ENCODE data around the gene PLCB4. TPM values are rescaled to one million over a fixed set of nuclear protein-coding genes. Genes with fewer than 3 reads are reported as not detected.

Gene PLCB4
- total RNA-seq, 1 donor from 2014 or later = 1.1 TPM

DNA sequence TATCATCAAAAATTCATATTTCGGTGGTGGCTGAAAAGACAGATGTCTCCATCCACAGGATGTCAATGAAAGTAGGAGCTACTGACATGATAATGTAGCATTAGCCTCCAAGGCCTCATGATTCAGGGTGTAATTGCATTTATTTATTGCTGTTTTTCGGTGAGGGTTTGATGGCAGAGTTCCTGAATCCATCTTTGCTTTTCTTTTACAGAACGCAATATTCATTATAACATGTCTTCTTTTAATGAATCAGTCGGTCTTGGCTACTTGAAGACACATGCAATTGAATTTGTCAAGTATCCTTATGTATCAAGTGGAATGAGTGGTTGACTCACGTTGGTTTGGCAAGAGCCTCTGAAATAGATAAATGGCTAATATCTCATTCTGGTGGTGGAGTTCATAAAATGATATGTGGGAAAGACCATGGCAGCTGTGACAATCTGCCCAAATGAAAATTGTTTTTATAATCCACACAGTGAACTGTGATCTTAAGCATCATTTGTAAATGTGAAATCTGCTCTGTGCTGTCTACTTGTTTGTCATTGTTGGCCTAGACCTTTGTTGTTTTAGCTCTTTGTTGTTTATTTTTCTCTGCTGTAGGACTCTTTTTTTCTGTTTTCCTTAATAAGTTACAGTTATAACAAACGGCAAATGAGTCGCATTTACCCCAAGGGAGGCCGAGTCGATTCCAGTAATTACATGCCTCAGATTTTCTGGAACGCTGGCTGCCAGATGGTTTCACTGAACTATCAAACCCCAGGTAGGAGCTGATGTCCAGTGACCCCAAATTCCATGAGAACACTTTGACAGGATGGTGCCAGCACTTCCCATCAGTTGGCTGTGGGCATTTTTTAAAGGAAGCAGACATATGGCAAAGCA lies 339.8 kb downstream of the PLCB4 start:
- no peak for ATAC-seq

- no peak for ATAC-seq
Measured at GRCh38 chr20:9409352-9409751, 340.5 kb downstream of the PLCB4 start.

- ATAC-seq = no peak
Measured at GRCh38 chr20:9409981-9410380, 341.1 kb downstream of the PLCB4 start.

DNA sequence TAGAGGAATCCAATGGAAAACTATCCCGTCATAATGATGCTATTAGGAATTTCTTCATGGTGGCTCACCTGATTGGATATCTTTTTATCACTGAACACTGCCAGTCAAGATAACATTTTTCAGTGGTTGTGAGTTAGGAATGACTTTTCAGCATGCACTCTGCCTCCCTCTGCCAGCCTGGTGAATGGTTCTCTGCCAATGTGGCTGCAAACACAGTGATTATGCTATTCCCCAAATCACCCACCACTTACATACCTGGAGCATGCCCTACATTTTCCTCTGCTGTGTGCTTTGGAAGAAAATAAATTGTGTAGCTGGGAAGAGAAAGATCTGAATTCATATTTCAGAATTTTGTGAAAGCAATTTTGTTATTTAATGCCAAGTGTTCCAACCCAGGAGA lies 342.9 kb downstream of the PLCB4 start:
- no peak for ATAC-seq

GRCh38 chr20:9412309-9412708 lies 343.4 kb downstream of the PLCB4 start:
- no peak for ATAC-seq

DNA sequence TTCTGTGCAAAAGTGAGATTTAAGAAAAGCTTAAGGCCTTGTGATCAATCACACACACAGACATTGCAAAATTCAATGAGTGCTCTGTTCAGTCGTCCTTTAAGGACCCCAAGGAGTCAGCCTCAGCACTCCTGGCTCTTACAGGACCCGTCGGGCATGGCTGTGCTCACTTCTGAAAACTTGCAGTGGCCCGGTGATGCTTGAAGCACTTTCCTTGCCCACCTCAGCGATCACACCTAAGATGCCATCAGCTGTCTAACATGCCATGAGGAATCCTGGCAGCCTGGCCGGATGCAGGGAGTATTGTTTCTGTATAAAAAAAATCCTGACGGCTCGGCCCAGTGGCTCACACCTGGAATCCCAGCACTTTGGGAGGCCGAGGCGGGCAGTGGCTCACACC lies 344.1 kb downstream of the PLCB4 start:
- no peak for ATAC-seq

DNA sequence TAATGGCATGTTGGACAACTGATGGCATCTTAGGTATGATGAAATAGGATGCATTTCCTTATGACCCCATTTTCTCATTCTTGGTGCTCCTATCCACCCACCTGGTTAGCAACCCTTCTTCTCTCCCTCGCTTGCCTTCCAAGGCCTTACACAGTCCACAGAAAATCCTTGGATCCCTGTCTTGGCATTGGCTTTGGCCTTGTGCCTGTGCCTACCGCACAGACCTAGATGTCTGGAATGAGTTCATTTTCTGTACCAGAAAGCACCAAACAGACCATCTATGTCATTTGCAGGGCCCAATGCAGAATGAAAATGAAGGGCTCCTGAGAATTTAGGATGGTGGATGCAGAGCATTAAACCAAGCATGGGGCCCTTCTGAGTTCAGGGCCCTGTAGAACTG lies 346.5 kb downstream of the PLCB4 start:
- no peak for ATAC-seq

- no peak for ATAC-seq
Measured at GRCh38 chr20:9416421-9416820, 347.5 kb downstream of the PLCB4 start.

GRCh38 chr20:9417665-9418064 lies 348.8 kb downstream of the PLCB4 start:
- ATAC-seq = no peak

GRCh38 chr20:9422321-9423057 lies 353.6 kb downstream of the PLCB4 start:
- ATAC-seq = no peak

DNA sequence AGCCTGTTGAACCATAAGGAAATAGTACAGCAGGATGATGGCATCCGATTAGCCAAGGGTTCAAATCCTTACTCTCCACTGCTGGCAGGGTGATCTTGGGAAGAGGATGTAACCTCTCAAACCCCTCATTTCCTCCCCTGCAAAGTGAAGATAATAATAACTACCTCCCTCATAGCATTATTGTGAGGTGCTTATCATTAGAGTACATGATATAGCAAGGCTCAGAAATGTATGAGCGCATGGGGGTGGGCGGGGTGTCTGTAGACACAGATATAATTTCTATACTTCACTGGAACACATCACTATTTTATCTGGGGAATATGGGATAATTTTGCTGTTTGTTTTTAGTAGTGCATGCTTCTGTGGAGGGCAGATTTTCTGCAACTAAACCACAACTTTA lies 355.7 kb downstream of the PLCB4 start:
- ATAC-seq = no peak

DNA sequence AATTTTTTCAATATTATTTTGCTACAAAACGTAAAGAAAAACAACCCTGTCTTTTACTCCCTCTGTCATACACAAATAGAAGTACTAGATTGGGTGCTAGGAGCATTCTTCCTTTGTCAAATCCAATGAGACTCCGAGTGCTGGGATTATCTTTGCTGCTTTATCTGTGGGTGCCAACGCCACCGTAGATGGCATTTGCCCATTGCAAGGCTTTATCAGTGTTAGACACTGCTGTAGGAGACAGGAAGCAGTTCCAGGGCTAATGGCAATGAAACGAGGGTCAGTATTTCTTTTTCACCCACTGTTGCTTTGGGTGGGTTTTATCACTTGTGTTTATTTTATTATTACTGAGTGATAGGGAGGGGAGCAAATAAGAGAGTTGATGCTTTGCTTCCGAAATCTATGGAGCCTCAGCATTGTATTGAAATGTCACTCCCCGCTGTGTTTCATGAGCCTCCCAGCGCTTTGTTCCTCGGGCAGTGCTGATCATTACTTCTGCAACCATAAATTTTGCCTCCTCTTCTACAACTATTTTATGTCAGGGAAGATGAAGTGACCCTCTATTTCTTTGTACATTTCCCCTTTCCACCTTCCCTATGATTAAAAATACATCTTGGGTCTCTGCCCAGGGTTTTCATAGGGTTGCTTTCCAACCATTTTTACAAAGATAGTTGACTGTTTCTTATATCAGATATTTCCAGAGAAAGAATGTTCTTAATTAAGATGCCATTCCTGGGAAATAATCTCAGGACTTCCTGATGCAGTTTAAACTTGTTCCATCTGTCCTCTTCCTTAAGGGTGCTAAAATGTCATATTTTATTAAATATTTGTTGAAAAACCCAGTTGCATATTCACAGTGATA lies 358.8 kb downstream of the PLCB4 start:
- ATAC-seq = no peak

DNA sequence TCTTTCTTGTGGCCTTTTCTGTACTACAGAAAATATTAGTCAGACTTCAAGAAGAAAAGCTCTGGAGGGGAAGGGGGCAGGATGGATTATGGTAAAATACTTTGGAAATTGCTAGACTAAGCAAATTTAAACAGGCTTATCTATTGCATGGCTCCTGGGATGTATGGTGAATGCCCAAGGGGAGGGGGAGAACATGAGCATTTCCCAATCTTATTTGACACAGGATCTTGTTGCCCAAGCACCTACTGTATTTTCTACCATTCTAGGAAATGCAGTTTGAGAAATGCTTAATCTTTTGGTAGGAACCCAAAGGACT lies 359.4 kb downstream of the PLCB4 start:
- no peak for ATAC-seq

DNA sequence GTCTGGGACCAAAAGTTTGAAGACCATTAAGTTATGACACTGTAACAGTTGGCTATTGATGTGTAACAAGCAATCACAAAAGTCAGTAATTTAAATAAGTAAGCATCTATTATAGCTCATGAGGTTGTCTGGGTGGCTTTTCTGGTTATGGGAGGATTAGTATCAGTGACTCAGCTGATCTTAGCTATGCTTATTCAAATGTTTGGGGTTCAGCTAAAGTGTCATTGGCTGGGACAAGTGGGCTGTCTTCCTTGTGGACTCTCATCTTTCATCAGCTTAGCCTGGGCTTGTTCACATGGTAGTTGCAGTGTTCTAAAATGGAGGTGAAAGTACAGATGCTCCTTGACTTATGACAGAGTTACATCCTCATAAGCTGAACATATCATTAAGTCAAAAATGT lies 370.9 kb downstream of the PLCB4 start:
- no peak for ATAC-seq

DNA sequence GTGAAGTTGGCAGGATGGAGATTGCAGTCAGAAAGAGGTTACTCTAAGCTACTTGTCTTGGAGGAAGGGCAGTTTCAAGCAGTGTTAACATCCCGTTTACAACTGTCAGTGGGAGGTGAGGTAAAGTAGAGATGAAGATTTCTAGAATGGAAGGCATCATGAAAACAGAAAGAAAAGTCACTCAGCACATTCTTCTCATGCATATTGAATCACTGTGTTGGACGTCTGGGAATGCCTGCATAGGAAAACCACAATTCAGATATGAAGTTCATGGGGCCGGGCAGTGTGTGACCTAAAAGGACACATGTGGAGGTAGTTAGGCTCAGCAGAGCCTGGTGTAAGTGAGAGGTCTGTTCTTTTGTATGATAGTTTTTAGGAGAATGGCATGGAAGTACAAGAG lies 372.0 kb downstream of the PLCB4 start:
- no peak for ATAC-seq

GRCh38 chr20:9441948-9442347 lies 373.1 kb downstream of the PLCB4 start:
- no peak for ATAC-seq

DNA sequence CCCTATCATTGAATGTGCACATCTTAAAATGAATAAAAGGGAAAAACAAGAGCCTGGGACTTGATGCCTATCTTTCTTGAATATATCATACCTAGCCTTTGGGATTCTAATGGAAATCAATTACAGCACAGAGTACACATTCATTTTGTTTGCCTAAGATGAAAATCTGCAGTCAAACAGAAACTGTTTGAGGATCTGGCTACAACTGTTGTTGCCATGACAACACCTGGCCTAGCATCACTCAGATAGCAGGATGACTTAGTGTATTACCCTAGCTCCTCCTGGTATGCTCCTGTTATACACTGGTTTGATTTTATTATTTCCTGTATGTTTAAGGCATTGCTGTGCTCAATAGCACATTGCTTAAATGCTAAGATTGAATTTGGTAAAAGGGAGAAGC lies 374.0 kb downstream of the PLCB4 start:
- ATAC-seq = no peak

DNA sequence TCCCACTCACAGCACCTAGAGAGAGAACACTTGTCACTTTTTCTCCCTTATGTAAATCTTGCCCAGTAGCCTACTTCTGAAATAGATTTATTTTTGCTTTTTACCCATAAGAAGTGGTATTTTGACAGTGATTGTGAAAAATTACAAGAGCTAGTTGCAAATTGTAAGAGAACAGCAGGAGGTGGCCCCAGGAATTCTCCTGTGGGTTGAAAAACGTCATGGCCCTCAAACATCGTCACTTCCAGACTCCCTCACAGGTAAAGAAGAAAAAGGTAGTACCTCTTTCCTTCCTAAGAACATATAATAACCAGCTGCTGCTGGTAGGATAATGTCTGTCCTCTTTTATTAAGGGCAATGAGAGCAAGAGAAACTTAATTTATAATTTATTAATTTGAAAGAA lies 376.0 kb downstream of the PLCB4 start:
- ATAC-seq = no peak

GRCh38 chr20:9447182-9447581 lies 378.3 kb downstream of the PLCB4 start:
- no peak for ATAC-seq

DNA sequence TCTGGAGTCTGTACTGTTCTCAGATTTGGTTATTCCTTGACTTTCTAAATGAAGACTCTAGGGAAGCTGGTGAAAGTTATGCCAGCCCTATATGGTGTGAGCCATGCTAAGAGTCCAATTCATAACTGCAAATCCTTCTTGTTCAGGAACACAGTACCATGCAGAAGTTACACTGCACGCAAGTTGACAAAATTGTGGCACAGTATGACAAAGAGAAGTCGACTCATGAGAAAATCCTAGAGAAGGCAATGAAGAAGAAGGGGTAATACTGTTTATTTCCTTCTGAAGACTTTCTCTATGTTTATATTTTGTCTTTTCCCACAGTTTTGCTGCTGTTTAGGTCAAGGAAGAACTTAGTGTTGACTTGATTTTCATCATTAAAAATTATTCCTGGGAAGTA lies 384.3 kb downstream of the PLCB4 start:
- no peak for ATAC-seq

DNA sequence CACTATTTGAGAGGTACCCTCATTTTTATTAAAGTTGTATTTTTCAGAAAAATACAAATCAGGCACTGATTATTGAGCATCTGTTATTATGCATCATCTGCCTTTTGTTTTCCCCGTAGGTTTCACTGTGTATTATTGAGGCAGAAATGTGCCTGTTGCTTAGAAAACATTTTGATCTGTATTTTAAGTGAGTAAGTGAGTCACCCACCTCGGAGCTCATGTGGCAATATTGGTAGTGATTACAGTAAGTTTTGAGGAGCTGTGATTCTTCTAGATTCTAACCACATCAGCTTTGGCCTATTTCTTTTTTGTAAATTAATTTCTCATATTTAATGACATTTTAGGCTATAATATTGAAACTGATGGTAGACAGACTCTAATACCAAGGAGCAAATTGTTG lies 385.9 kb downstream of the PLCB4 start:
- no peak for ATAC-seq

DNA sequence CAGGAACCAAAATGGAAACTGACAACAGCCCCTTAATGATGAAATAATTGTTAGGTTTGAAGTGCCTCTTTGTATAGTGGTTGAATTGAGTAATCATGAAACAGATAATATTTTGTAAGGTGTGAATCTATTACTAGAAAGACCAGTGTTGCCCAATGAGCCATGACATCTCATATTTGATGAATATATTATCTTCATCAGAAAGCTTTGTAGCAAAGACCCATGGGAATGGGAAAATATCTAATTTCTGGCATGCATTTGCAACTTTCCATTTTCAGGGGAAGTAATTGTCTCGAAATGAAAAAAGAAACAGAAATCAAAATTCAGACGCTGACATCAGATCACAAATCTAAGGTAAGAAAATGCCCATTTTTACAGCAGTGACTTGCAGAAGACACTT lies 388.2 kb downstream of the PLCB4 start:
- ATAC-seq = no peak

DNA sequence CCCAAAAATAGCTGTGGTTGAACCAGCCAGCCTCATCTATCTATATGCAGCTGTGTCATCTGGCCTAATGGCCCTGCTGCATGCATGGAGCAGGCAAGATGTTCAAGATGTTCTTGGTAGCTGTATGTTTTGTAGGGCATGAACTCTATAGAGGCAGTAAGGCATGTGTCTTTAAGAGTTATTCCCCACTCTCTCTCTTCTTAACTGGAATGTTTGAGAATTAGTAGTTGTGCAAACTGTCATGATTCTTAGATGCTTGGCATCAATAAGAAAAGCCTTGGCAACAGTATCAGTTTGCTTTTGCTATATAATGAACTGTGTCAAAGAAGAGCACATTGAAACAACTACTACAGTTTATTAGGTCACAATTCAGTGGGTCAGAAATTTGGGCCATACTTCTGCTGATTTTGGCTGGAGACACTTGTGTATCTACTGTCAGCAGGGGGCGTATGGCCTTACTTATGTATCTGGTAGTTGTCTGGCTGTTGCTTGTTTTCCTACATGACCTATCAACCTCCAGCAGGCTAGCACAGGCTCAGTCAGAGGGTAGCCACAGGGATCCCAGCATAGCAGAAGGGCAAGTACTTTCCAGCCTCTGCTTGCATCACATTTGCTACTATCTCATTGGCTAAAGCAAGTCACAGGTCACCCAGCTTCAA lies 389.4 kb downstream of the PLCB4 start:
- ATAC-seq = no peak

Measured in esophagus mucosa (tissue), 1 donor.